SK-N-SH treated with all-trans-retinoic acid at 6 μM for 48 hours (cell line): Measurements from ENCODE around the gene PRKCE.

Experiments used
- ATAC-seq: fragments of 200-7000 bp; cut with Tn5 transposase; 3 replicates; pipeline ENCODE4 v1.9.1; 2020; ENCODE audit warnings: mild to moderate bottlenecking, moderate library complexity
- ARNTL ChIP-seq: fragments of 450-650 bp; formaldehyde crosslinking; IDR thresholded peaks from 2 replicates; pipeline ENCODE4 v1.5.0; 2020; ENCODE audit warnings: low read depth, mild to moderate bottlenecking, moderate library complexity, borderline replicate concordance
- ESRRG ChIP-seq: fragments of 250-450 bp; sonication (Bioruptor Pico); IDR thresholded peaks from 2 replicates; pipeline ENCODE4 v1.6.1; 2021; ENCODE audit warnings: mild to moderate bottlenecking
- GLIS3 ChIP-seq: fragments of 250-450 bp; sonication (Bioruptor Pico); IDR thresholded peaks from 2 replicates; pipeline ENCODE4 v1.5.0; 2020; ENCODE audit warnings: mild to moderate bottlenecking, moderate library complexity
- ISL1 ChIP-seq: fragments of 250-450 bp; sonication (Bioruptor Pico); IDR thresholded peaks from 2 replicates; pipeline ENCODE4 v2.1.2; 2022; ENCODE audit warnings: mild to moderate bottlenecking, moderate library complexity
- PPARA ChIP-seq: fragments of 250-450 bp; sonication (Bioruptor Pico); IDR thresholded peaks from 2 replicates; pipeline ENCODE4 v1.5.0; 2020; ENCODE audit warnings: mild to moderate bottlenecking, borderline replicate concordance
- TCF4 ChIP-seq: fragments of 250-450 bp; sonication (Bioruptor Pico); IDR thresholded peaks from 2 replicates; pipeline ENCODE4 v1.8.0; 2021; ENCODE audit warnings: mild to moderate bottlenecking, moderate library complexity, borderline replicate concordance
- TOX ChIP-seq: fragments of 250-450 bp; sonication (Bioruptor Pico); IDR thresholded peaks from 2 replicates; pipeline ENCODE4 v1.8.0; 2021; ENCODE audit warnings: mild to moderate bottlenecking, moderate library complexity, borderline replicate concordance
- ZC3H10 ChIP-seq: fragments of 250-450 bp; sonication (Bioruptor Pico); IDR thresholded peaks from 2 replicates; pipeline ENCODE4 v1.5.1; 2021; ENCODE audit warnings: mild to moderate bottlenecking, moderate library complexity
- ZFP3 ChIP-seq: fragments of 250-450 bp; sonication (Bioruptor Pico); IDR thresholded peaks from 2 replicates; pipeline ENCODE4 v1.5.0; 2020; ENCODE audit warnings: mild to moderate bottlenecking, moderate library complexity
- ZNF565 ChIP-seq: fragments of 450-650 bp; formaldehyde crosslinking; conservative IDR thresholded peaks from 2 replicates; pipeline ENCODE4 v1.5.0; 2020; ENCODE audit warnings: low read depth, mild to moderate bottlenecking, moderate library complexity
- ZNF70 ChIP-seq: fragments of 450-650 bp; formaldehyde crosslinking; IDR thresholded peaks from 2 replicates; pipeline ENCODE4 v1.5.0; 2020; ENCODE audit warnings: mild to moderate bottlenecking, moderate library complexity
- TF ChIP-seq, protein P1 (sequence below): fragments of 250-450 bp; sonication (Bioruptor Pico); IDR thresholded peaks from 2 replicates; pipeline ENCODE4 v1.5.1; 2021; ENCODE audit warnings: mild to moderate bottlenecking, moderate library complexity
- TF ChIP-seq, protein P2 (sequence below): fragments of 250-450 bp; sonication (Bioruptor Pico); IDR thresholded peaks from 2 replicates; pipeline ENCODE4 v1.8.0; 2021; ENCODE audit warnings: low read depth, mild to moderate bottlenecking, moderate library complexity, borderline replicate concordance
- TF ChIP-seq, protein P3 (sequence below): fragments of 250-450 bp; sonication (Bioruptor Pico); IDR thresholded peaks from 2 replicates; pipeline ENCODE4 v1.5.0; 2020; ENCODE audit warnings: mild to moderate bottlenecking, moderate library complexity
- TF ChIP-seq, protein P4 (sequence below): fragments of 250-450 bp; sonication (Bioruptor Pico); IDR thresholded peaks from 2 replicates; pipeline ENCODE4 v1.8.0; 2020; ENCODE audit warnings: mild to moderate bottlenecking, moderate library complexity, borderline replicate concordance
- TF ChIP-seq, protein P5 (sequence below): fragments of 250-450 bp; sonication (Bioruptor Pico); IDR thresholded peaks from 2 replicates; pipeline ENCODE4 v1.5.1; 2020; ENCODE audit warnings: low read depth, mild to moderate bottlenecking, moderate library complexity

The PRKCE gene

DNA sequence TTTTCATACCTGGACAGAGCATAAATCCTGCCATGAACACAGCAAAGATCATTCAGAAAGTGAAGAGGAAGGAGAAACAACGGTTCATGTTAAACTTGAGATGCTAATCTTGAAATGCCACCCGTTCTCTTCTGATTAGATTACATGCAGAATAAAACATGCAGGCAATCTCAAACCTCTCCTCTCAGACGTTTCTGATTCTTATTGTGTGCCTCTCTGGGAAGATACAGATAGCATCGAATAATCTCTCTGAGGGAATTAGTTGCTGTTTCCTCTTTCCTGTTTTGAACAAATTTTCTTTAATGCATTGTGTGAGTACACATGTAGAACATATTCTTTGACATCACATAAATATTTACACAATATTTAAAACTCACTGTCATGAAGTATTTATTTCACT is 313.4 kb downstream of the PRKCE start:
- ATAC-seq: peak; percentile 31
- TF ChIP-seq, protein P1, sequence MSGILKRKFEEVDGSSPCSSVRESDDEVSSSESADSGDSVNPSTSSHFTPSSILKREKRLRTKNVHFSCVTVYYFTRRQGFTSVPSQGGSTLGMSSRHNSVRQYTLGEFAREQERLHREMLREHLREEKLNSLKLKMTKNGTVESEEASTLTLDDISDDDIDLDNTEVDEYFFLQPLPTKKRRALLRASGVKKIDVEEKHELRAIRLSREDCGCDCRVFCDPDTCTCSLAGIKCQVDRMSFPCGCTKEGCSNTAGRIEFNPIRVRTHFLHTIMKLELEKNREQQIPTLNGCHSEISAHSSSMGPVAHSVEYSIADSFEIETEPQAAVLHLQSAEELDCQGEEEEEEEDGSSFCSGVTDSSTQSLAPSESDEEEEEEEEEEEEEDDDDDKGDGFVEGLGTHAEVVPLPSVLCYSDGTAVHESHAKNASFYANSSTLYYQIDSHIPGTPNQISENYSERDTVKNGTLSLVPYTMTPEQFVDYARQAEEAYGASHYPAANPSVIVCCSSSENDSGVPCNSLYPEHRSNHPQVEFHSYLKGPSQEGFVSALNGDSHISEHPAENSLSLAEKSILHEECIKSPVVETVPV (CRISPR knock-in tag): no peak
- TF ChIP-seq ZFP3 (CRISPR knock-in tag): no peak
- no peak for TF ChIP-seq ZNF565 (CRISPR knock-in tag)
- no peak for TF ChIP-seq ZNF70 (CRISPR knock-in tag)
- peak; percentile 39 for TF ChIP-seq ISL1 (CRISPR knock-in tag)
- TF ChIP-seq TCF4: peak; percentile 16; the same call in 1 of the 2 replicates
- no peak for TF ChIP-seq GLIS3 (CRISPR knock-in tag)
- no peak for TF ChIP-seq ZC3H10
- TF ChIP-seq ARNTL (CRISPR knock-in tag): no peak
- TF ChIP-seq, all 23 proteins: peak for 2

DNA sequence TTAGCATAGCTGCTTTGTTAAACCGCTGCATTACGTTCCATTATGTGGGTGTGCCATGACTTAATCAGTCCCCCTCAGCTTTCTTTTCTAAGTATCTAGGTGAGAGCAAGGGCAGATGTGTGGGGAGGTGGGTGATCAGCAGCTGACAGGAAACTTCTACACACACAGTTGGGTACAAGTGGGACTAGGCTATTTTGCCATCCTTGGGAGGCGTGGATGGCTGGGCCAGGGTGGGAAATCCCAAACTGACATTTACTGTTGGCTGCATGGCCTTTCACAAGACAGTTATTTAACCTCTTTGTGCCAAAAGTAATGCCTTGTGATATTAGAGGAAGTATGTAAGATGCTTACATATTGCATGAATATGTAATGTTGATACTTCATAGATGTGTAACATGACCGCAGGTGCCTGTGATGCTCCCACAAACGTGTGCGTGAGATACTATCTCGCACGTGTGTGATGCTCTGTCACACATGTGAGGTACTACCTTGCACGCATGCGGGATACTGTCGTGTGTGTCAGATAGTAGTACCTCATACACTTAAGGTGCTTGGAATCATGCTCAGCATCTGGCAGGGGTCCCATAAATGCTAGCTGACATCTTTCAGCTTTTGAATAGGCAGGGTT is 314.5 kb downstream of the PRKCE start:
- TF ChIP-seq, protein P2, sequence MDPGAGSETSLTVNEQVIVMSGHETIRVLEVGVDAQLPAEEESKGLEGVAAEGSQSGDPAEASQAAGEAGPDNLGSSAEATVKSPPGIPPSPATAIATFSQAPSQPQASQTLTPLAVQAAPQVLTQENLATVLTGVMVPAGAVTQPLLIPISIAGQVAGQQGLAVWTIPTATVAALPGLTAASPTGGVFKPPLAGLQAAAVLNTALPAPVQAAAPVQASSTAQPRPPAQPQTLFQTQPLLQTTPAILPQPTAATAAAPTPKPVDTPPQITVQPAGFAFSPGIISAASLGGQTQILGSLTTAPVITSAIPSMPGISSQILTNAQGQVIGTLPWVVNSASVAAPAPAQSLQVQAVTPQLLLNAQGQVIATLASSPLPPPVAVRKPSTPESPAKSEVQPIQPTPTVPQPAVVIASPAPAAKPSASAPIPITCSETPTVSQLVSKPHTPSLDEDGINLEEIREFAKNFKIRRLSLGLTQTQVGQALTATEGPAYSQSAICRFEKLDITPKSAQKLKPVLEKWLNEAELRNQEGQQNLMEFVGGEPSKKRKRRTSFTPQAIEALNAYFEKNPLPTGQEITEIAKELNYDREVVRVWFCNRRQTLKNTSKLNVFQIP: no peak
- no peak for TF ChIP-seq ZC3H10
- TF ChIP-seq, protein P1 (CRISPR knock-in tag): no peak
- no peak for TF ChIP-seq PPARA (CRISPR knock-in tag)
- no peak for TF ChIP-seq ZNF70 (CRISPR knock-in tag)
- TF ChIP-seq ZFP3 (CRISPR knock-in tag): no peak
- no peak for ATAC-seq

DNA sequence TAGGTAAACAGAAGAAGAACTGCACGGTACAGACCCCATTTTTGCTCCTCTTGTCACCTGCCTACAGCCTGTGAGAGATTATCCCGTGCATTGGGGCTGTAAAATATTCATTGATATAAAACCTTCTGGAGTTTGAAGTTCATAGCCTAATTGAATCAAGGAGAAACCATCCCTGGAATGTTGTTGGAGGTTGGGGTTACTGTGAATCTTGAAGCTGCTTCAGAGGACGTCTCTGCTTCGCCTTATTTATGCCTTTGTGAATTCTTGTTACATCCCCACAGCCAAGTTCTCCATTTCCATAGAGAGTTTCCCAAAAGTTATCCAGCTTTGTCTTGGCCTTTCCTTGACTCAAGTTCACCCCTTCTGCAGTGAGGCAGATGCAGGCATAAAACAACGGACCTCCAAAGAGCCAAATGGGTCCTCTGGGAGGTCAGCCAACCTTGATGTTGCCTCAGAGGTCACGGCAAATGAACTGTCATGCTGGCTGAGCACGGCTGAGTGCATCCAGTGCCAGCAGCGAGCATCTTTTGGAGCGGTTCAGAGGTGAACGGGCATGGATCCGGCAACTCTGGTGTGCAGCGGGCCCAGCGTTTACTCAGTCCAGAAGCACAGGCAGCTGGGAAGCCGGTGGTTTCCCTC is 317.6 kb downstream of the PRKCE start:
- TF ChIP-seq ESRRG (CRISPR knock-in tag): no peak
- TF ChIP-seq, protein P2: no peak
- TF ChIP-seq TCF4: no peak
- no peak for TF ChIP-seq TOX (CRISPR knock-in tag)
- TF ChIP-seq, protein P3, sequence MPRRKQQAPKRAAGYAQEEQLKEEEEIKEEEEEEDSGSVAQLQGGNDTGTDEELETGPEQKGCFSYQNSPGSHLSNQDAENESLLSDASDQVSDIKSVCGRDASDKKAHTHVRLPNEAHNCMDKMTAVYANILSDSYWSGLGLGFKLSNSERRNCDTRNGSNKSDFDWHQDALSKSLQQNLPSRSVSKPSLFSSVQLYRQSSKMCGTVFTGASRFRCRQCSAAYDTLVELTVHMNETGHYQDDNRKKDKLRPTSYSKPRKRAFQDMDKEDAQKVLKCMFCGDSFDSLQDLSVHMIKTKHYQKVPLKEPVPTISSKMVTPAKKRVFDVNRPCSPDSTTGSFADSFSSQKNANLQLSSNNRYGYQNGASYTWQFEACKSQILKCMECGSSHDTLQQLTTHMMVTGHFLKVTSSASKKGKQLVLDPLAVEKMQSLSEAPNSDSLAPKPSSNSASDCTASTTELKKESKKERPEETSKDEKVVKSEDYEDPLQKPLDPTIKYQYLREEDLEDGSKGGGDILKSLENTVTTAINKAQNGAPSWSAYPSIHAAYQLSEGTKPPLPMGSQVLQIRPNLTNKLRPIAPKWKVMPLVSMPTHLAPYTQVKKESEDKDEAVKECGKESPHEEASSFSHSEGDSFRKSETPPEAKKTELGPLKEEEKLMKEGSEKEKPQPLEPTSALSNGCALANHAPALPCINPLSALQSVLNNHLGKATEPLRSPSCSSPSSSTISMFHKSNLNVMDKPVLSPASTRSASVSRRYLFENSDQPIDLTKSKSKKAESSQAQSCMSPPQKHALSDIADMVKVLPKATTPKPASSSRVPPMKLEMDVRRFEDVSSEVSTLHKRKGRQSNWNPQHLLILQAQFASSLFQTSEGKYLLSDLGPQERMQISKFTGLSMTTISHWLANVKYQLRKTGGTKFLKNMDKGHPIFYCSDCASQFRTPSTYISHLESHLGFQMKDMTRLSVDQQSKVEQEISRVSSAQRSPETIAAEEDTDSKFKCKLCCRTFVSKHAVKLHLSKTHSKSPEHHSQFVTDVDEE (CRISPR knock-in tag): no peak
- TF ChIP-seq, protein P4, sequence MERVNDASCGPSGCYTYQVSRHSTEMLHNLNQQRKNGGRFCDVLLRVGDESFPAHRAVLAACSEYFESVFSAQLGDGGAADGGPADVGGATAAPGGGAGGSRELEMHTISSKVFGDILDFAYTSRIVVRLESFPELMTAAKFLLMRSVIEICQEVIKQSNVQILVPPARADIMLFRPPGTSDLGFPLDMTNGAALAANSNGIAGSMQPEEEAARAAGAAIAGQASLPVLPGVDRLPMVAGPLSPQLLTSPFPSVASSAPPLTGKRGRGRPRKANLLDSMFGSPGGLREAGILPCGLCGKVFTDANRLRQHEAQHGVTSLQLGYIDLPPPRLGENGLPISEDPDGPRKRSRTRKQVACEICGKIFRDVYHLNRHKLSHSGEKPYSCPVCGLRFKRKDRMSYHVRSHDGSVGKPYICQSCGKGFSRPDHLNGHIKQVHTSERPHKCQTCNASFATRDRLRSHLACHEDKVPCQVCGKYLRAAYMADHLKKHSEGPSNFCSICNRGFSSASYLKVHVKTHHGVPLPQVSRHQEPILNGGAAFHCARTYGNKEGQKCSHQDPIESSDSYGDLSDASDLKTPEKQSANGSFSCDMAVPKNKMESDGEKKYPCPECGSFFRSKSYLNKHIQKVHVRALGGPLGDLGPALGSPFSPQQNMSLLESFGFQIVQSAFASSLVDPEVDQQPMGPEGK (CRISPR knock-in tag): no peak
- TF ChIP-seq PPARA (CRISPR knock-in tag): no peak
- TF ChIP-seq, protein P5, sequence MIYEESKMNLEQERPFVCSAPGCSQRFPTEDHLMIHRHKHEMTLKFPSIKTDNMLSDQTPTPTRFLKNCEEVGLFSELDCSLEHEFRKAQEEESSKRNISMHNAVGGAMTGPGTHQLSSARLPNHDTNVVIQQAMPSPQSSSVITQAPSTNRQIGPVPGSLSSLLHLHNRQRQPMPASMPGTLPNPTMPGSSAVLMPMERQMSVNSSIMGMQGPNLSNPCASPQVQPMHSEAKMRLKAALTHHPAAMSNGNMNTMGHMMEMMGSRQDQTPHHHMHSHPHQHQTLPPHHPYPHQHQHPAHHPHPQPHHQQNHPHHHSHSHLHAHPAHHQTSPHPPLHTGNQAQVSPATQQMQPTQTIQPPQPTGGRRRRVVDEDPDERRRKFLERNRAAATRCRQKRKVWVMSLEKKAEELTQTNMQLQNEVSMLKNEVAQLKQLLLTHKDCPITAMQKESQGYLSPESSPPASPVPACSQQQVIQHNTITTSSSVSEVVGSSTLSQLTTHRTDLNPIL (CRISPR knock-in tag): no peak
- TF ChIP-seq GLIS3 (CRISPR knock-in tag): no peak
- TF ChIP-seq, all 23 proteins: peak for 0
- peak; percentile 8; the same call in 2 of the 3 replicates for ATAC-seq
